Liver (tissue), 3 donors: ENCODE data around the gene TBL2.

Source experiments
- ATF3 ChIP-seq: IDR thresholded peaks from 2 replicates; pipeline ENCODE4 v1.6.1; 2016; ENCODE audit warnings: antibody characterized with exemption
- EGR1 ChIP-seq, 2 donors: IDR thresholded peaks; 2 replicates each; pipeline ENCODE4 v1.6.1; 2016 to 2018; ENCODE audit warnings: antibody characterized with exemption in 2 of 2, low read depth in 2 of 2
- FOXA1 ChIP-seq: IDR thresholded peaks from 2 replicates; pipeline ENCODE4 v1.6.1; 2016; ENCODE audit warnings: antibody characterized with exemption
- GABPA ChIP-seq, 2 donors: IDR thresholded peaks in 1 of 2; conservative IDR thresholded peaks in 1 of 2; 2 replicates each; pipeline ENCODE4 v1.6.1; 2016; ENCODE audit warnings: antibody characterized with exemption in 2 of 2, mild to moderate bottlenecking in 1 of 2, moderate library complexity in 1 of 2
- JUND ChIP-seq, 2 donors: IDR thresholded peaks; 2 replicates each; pipeline ENCODE4 v1.6.1; 2016; ENCODE audit warnings: antibody characterized with exemption in 2 of 2
- RAD21 ChIP-seq, 2 donors: IDR thresholded peaks; 2 replicates each; pipeline ENCODE4 v1.6.1; 2016; ENCODE audit warnings: antibody characterized with exemption in 2 of 2, mild to moderate bottlenecking in 2 of 2
- REST ChIP-seq: IDR thresholded peaks from 2 replicates; pipeline ENCODE4 v1.6.1; 2016; ENCODE audit warnings: antibody characterized with exemption, mild to moderate bottlenecking
- RXRA ChIP-seq, 2 donors: IDR thresholded peaks; 2 replicates each; pipeline ENCODE4 v1.6.1; 2017 to 2018; ENCODE audit warnings: antibody characterized with exemption in 2 of 2, mild to moderate bottlenecking in 1 of 2
- SP1 ChIP-seq: IDR thresholded peaks from 2 replicates; pipeline ENCODE4 v1.6.1; 2018; ENCODE audit warnings: antibody characterized with exemption, mild to moderate bottlenecking
- TAF1 ChIP-seq: conservative IDR thresholded peaks from 2 replicates; pipeline ENCODE4 v1.6.1; 2016; ENCODE audit warnings: antibody characterized with exemption, mild to moderate bottlenecking
- YY1 ChIP-seq: IDR thresholded peaks from 2 replicates; pipeline ENCODE4 v1.6.1; 2016; ENCODE audit warnings: antibody characterized with exemption, mild to moderate bottlenecking
- TF ChIP-seq, protein P1 (sequence below): fragments of 150-350 bp; IDR thresholded peaks from 2 replicates; pipeline ENCODE4 v1.5.1; 2017; ENCODE audit warnings: improper control_type of control experiment, low read depth, low read length; ENCODE audit not compliant: missing input control
- TF ChIP-seq, protein P2 (sequence below): IDR thresholded peaks from 2 replicates; pipeline ENCODE4 v1.6.1; 2016; ENCODE audit warnings: antibody characterized with exemption
- donor health status: healthy.
- donor health status: healthy.

- TF ChIP-seq, protein P1, sequence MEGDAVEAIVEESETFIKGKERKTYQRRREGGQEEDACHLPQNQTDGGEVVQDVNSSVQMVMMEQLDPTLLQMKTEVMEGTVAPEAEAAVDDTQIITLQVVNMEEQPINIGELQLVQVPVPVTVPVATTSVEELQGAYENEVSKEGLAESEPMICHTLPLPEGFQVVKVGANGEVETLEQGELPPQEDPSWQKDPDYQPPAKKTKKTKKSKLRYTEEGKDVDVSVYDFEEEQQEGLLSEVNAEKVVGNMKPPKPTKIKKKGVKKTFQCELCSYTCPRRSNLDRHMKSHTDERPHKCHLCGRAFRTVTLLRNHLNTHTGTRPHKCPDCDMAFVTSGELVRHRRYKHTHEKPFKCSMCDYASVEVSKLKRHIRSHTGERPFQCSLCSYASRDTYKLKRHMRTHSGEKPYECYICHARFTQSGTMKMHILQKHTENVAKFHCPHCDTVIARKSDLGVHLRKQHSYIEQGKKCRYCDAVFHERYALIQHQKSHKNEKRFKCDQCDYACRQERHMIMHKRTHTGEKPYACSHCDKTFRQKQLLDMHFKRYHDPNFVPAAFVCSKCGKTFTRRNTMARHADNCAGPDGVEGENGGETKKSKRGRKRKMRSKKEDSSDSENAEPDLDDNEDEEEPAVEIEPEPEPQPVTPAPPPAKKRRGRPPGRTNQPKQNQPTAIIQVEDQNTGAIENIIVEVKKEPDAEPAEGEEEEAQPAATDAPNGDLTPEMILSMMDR: no peak
- TF ChIP-seq FOXA1 (no peak), RAD21 (IDR thresholded peaks at IDR 0.05) (peak; percentile 18 to 25), GABPA (IDR thresholded peaks at IDR 0.05 in 1 of 2, conservative IDR thresholded peaks at IDR 0.05 in 1 of 2) (no peak), REST (no peak), ATF3 (no peak), YY1 (no peak), SP1 (no peak), EGR1 (IDR thresholded peaks at IDR 0.05; ENCODE audit: low read depth in 2 of 2) (no peak), RXRA (IDR thresholded peaks at IDR 0.05) (no peak), TAF1 (no peak), JUND (IDR thresholded peaks at IDR 0.05) (no peak)
- TF ChIP-seq, protein P2, sequence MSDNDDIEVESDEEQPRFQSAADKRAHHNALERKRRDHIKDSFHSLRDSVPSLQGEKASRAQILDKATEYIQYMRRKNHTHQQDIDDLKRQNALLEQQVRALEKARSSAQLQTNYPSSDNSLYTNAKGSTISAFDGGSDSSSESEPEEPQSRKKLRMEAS: no peak
Observed at GRCh38 chr7:73626814-73627213, 48.4 kb upstream of the TBL2 start.
